Keratinocyte (primary cell): ENCODE measurements around the gene BSCL2. TPM values are rescaled to one million over a fixed set of nuclear protein-coding genes. Genes with fewer than 3 reads are reported as not detected.

Experiments used
- DNase-seq: peaks from one replicate; pipeline ENCODE4 v3.0.0-alpha.2; 2011; ENCODE audit warnings: low read depth, missing footprints, low spot score
- FAIRE-seq: peaks from 2 replicates; lab custom pipeline; 2011; peaks lifted over from hg19 to GRCh38; lab: Jason Lieb, UNC
- H2AFZ ChIP-seq: 2 replicates; pipeline ENCODE4 v1.6.0; 2012; ENCODE audit warnings: low read length, control low read depth, inconsistent platforms; ENCODE audit not compliant: control insufficient read depth
- H3K27ac ChIP-seq: 2 replicates; pipeline ENCODE4 v1.5.1; 2011; ENCODE audit warnings: low read length; ENCODE audit not compliant: control insufficient read depth, insufficient read depth
- H3K27me3 ChIP-seq: 3 replicates; pipeline ENCODE4 v1.6.0; 2011; ENCODE audit warnings: low read length; ENCODE audit not compliant: control insufficient read depth, insufficient read depth; ENCODE audit errors: extremely low read depth
- H3K36me3 ChIP-seq, 2 experiments: 2 replicates in 1 of 2; 3 replicates in 1 of 2; pipeline ENCODE4 v1.5.1; 2011; ENCODE audit warnings: low read length in 2 of 2, mild to moderate bottlenecking in 1 of 2; ENCODE audit not compliant: control insufficient read depth in 2 of 2, insufficient read depth in 2 of 2; ENCODE audit errors: extremely low read depth in 1 of 2
- H3K4me1 ChIP-seq: 3 replicates; pipeline ENCODE4 v1.5.1; 2011; ENCODE audit warnings: low read length; ENCODE audit not compliant: control insufficient read depth, insufficient read depth; ENCODE audit errors: extremely low read depth
- H3K4me2 ChIP-seq: 3 replicates; pipeline ENCODE4 v1.6.0; 2011; ENCODE audit warnings: low read depth, low read length; ENCODE audit not compliant: control insufficient read depth, insufficient read depth; ENCODE audit errors: extremely low read depth
- H3K4me3 ChIP-seq, 3 experiments: fragments of 200-600 bp in 1 of 3; sonication (generic) in 1 of 3; 2 replicates in 2 of 3; 3 replicates in 1 of 3; pipeline ENCODE4 v1.5.1; 2011 to 2016; ENCODE audit warnings: low read length in 3 of 3, mild to moderate bottlenecking in 3 of 3, control low read depth in 2 of 3, inconsistent platforms in 1 of 3, low read depth in 1 of 3, mixed read lengths in 1 of 3, mixed run types in 1 of 3, moderate library complexity in 1 of 3; ENCODE audit not compliant: control insufficient read depth in 2 of 3, insufficient read depth in 2 of 3; ENCODE audit errors: extremely low read depth in 1 of 3
- H3K79me2 ChIP-seq: 2 replicates; pipeline ENCODE4 v1.6.0; 2012; ENCODE audit warnings: low read length; ENCODE audit not compliant: control insufficient read depth, insufficient read depth
- H3K9ac ChIP-seq: 3 replicates; pipeline ENCODE4 v1.6.0; 2011; ENCODE audit warnings: low read length; ENCODE audit not compliant: control insufficient read depth, insufficient read depth; ENCODE audit errors: extremely low read depth
- H3K9me1 ChIP-seq: 3 replicates; pipeline ENCODE4 v1.6.0; 2011; ENCODE audit warnings: low read length; ENCODE audit not compliant: control insufficient read depth, insufficient read depth; ENCODE audit errors: extremely low read depth
- H3K9me3 ChIP-seq: 2 replicates; pipeline ENCODE4 v1.5.1; 2012; ENCODE audit warnings: low read depth, low read length; ENCODE audit not compliant: control insufficient read depth
- H4K20me1 ChIP-seq: 3 replicates; pipeline ENCODE4 v1.6.0; 2011; ENCODE audit warnings: low read length; ENCODE audit not compliant: control insufficient read depth, insufficient read depth; ENCODE audit errors: extremely low read depth
- CTCF ChIP-seq, 3 experiments: IDR thresholded peaks in 1 of 3; conservative IDR thresholded peaks in 1 of 3; optimal IDR thresholded peaks in 1 of 3; 2 replicates in 2 of 3; 3 replicates in 1 of 3; pipeline versions ENCODE3 to v1.5.1; 2011; ENCODE audit warnings: low read length in 3 of 3, mild to moderate bottlenecking in 3 of 3, moderate library complexity in 2 of 3, control low read depth in 1 of 3, inconsistent platforms in 1 of 3; ENCODE audit not compliant: insufficient read depth in 2 of 3; ENCODE audit errors: extremely low read depth in 1 of 3
- EZH2 ChIP-seq: IDR thresholded peaks from one replicate; pipeline ENCODE4 v1.6.1; 2012; ENCODE audit warnings: inconsistent platforms, mild to moderate bottlenecking, low read length, moderate library complexity
- dilution Hi-C: fragments of 300-500 bp; cut with MboI; formaldehyde crosslinking; loops from one replicate; pipeline ENCODE4 v1.7.0; 2020; ENCODE audit warnings: low sequenced_read_pairs; ENCODE audit not compliant: extremely low pct_ligation_motif_present
- polyA plus RNA-seq, 5 experiments: library from polyadenylated mRNA; depleted of rRNA in 3 of 5; stranded (reverse) in 3 of 5; stranded (forward) in 1 of 5; unstranded in 1 of 5; fragments of >200 nt; gene quantifications; 1 replicate in 1 of 5; 2 replicates in 3 of 5; 3 replicates in 1 of 5; pipeline versions ENCODE4 v1.2.1 to v1.2.3, GENCODE V29; 2011 to 2012; ENCODE audit warnings: missing spikeins in 2 of 5, low read depth in 1 of 5, low replicate concordance in 1 of 5

BSCL2 gene
- polyA plus RNA-seq, 1 donor (not counting 4 experiments of a cell fraction or from before 2014, with no cell fraction given): 21.9 TPM

- H3K9ac ChIP-seq: peak overlapping the region; percentile 28
- no peak overlapping the region for H3K27ac ChIP-seq
- no peaks in the 10 kb centered on the region for H4K20me1 ChIP-seq
- H3K4me1 ChIP-seq: peaks cover 20% of the 10 kb centered on the region
- H3K36me3 ChIP-seq: peaks cover 16 to 21% of the 10 kb centered on the region in 2 experiments
- FAIRE-seq (no peak), DNase-seq (no peak)
- dilution Hi-C loops: no loop called here
- peaks cover 54% of the 10 kb centered on the region for H3K79me2 ChIP-seq
- H3K27me3 ChIP-seq: no peaks in the 10 kb centered on the region
- H3K4me3 ChIP-seq: peak overlapping the region in 1 of 3 experiments; percentile 88
- TF ChIP-seq EZH2: no peak
- no peak for TF ChIP-seq CTCF (optimal IDR thresholded peaks at IDR 0.05 in 1 of 3, IDR thresholded peaks at IDR 0.05 in 1 of 3, conservative IDR thresholded peaks at IDR 0.05 in 1 of 3; ENCODE audit: extremely low read depth in 1 of 3, insufficient read depth in 2 of 3, low read length in 3 of 3)
- H3K9me1 ChIP-seq: no peaks in the 10 kb centered on the region
- no peak overlapping the region for H3K4me2 ChIP-seq
- H3K9me3 ChIP-seq: no peaks in the 10 kb centered on the region
- no peak overlapping the region for H2AFZ ChIP-seq
These were observed 60.2 kb downstream of the BSCL2 start for GRCh38 chr11:62646825-62647608.

- H3K9me3 ChIP-seq: no peaks in the 10 kb centered on the region
- peak within 1 kb of the TSS; percentile 88 for H3K27ac ChIP-seq
- FAIRE-seq: no peak
- DNase-seq: peak; percentile 77
- no peaks in the 10 kb centered on the region for H3K9me1 ChIP-seq
- no peaks in the 10 kb centered on the region for H3K27me3 ChIP-seq
- H3K4me1 ChIP-seq: peaks cover 15% of the 10 kb centered on the region
- dilution Hi-C loops: no loop called here
- H3K36me3 ChIP-seq: peaks cover 16 to 21% of the 10 kb centered on the region in 2 experiments
- H3K4me3 ChIP-seq: peak within 1 kb of the TSS; percentile 87 to 90 (median 88)
- H4K20me1 ChIP-seq: no peaks in the 10 kb centered on the region
- peak within 1 kb of the TSS; percentile 93 for H3K4me2 ChIP-seq
- peak within 1 kb of the TSS; percentile 89 for H3K9ac ChIP-seq
- no peak for TF ChIP-seq CTCF (optimal IDR thresholded peaks at IDR 0.05 in 1 of 3, IDR thresholded peaks at IDR 0.05 in 1 of 3, conservative IDR thresholded peaks at IDR 0.05 in 1 of 3; ENCODE audit: extremely low read depth in 1 of 3, insufficient read depth in 2 of 3, low read length in 3 of 3)
- TF ChIP-seq EZH2: no peak
- peaks cover 52% of the 10 kb centered on the region for H3K79me2 ChIP-seq
- H2AFZ ChIP-seq: peak within 1 kb of the TSS; percentile 69
These were observed 61.0 kb downstream of the BSCL2 start, which contains the start of gene GANAB for GRCh38 chr11:62645946-62646824. Gene GANAB (minus strand): TSS chr11:62646613. CDS start chr11:62646599, 14 bp downstream.
